ENCODE data around the gene STXBP6. TPM values are rescaled to one million over a fixed set of nuclear protein-coding genes. Genes with fewer than 3 reads are reported as not detected.

Gene STXBP6
- total RNA-seq, 1 experiment from 2014 or later = 5.3 TPM

DNA sequence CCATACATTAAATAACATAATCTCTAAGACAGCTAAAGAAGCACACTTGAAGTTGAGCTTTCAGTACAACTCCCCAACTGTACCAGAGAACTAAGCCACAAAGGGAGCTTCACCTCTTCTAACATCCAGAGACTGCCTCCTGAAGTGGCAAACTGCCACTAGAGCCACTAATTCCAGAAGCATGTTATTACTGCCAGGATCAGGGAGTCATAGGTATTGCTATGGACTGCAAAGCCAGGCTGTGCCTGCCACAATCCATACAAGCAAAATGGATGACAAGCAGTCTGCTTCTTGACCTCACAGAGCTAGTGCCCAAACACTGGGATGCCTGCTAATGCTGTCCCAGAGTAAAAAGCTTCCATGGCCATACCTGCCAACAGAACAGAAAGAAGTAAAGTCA, 160.1 kb downstream of the STXBP6 start:
- CTCF ChIA-PET = no interaction called here
- no peaks in the 10 kb centered on the region for H3K9me3 ChIP-seq (ENCODE audit: low read depth, low read length, poor library complexity, severe bottlenecking)
- TF ChIP-seq, protein P1, sequence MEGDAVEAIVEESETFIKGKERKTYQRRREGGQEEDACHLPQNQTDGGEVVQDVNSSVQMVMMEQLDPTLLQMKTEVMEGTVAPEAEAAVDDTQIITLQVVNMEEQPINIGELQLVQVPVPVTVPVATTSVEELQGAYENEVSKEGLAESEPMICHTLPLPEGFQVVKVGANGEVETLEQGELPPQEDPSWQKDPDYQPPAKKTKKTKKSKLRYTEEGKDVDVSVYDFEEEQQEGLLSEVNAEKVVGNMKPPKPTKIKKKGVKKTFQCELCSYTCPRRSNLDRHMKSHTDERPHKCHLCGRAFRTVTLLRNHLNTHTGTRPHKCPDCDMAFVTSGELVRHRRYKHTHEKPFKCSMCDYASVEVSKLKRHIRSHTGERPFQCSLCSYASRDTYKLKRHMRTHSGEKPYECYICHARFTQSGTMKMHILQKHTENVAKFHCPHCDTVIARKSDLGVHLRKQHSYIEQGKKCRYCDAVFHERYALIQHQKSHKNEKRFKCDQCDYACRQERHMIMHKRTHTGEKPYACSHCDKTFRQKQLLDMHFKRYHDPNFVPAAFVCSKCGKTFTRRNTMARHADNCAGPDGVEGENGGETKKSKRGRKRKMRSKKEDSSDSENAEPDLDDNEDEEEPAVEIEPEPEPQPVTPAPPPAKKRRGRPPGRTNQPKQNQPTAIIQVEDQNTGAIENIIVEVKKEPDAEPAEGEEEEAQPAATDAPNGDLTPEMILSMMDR (conservative IDR thresholded peaks at IDR 0.05; ENCODE audit: low read depth, low read length) = no peak
- TF ChIP-seq EZH2 (IDR thresholded peaks at IDR 0.05; ENCODE audit: borderline replicate concordance, low read depth, low read length, poor library complexity, severe bottlenecking) = no peak
- POLR2A ChIA-PET (ENCODE audit: low non-redundant PET) = no interaction called here
- H3K4me3 ChIP-seq (ENCODE audit: low read depth, low read length, poor library complexity, severe bottlenecking) = no peak overlapping the region
- no peaks in the 10 kb centered on the region for H3K4me1 ChIP-seq (ENCODE audit: insufficient read depth, low read length, poor library complexity, severe bottlenecking)
- H3K36me3 ChIP-seq (ENCODE audit: insufficient read depth, low read length, poor library complexity, severe bottlenecking) = no peaks in the 10 kb centered on the region
- H3K27me3 ChIP-seq (replicated peaks; ENCODE audit: insufficient read depth, low read depth, low read length, poor library complexity) = no peaks in the 10 kb centered on the region
- no peak overlapping the region for H3K27ac ChIP-seq (ENCODE audit: low read depth, low read length, poor library complexity, severe bottlenecking)
- intact Hi-C loops (cut with micrococcal nuclease; ENCODE audit: unreplicated experiment) = no loop called here
- BruUV-seq (replicated peaks) = no TSS peak
- no peak for DNase-seq (ENCODE audit: low spot score)

DNA sequence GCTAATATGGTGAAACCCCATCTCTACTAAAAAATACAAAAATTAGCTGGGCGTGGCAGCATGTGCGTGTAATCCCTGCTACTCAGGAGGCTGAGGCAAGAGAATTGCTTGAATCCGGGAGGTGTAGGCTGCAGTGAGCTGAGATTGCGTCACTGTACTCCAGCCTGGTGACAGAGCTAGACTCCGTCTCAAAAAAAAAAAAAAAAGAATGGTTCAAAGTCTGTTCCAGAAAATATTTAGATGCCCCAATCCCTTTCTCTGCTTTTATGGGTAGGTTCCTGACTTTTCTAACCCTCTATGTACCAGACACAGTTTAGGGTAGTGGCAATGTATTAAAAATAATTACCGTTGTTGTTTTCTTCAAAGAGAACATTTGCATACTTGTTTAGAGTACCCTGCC, 161.4 kb downstream of the STXBP6 start:
- no peak for DNase-seq (ENCODE audit: low spot score)
- Histone ChIP-seq H3K36me3 (ENCODE audit: insufficient read depth, low read length, poor library complexity, severe bottlenecking) (no peaks in the 10 kb centered on the region), H3K9me3 (ENCODE audit: low read depth, low read length, poor library complexity, severe bottlenecking) (no peaks in the 10 kb centered on the region), H3K4me1 (ENCODE audit: insufficient read depth, low read length, poor library complexity, severe bottlenecking) (no peaks in the 10 kb centered on the region), H3K4me3 (ENCODE audit: low read depth, low read length, poor library complexity, severe bottlenecking) (no peak overlapping the region), H3K27ac (ENCODE audit: low read depth, low read length, poor library complexity, severe bottlenecking) (no peak overlapping the region), H3K27me3 (replicated peaks; ENCODE audit: insufficient read depth, low read depth, low read length, poor library complexity) (no peaks in the 10 kb centered on the region)
- ChIA-PET POLR2A (ENCODE audit: low non-redundant PET) (no interaction called here), CTCF (no interaction called here)
- BruUV-seq (replicated peaks) = no TSS peak
- TF ChIP-seq, protein P1 (conservative IDR thresholded peaks at IDR 0.05; ENCODE audit: low read depth, low read length) = no peak
- no peak for TF ChIP-seq EZH2 (IDR thresholded peaks at IDR 0.05; ENCODE audit: borderline replicate concordance, low read depth, low read length, poor library complexity, severe bottlenecking)
- intact Hi-C loops (cut with micrococcal nuclease; ENCODE audit: unreplicated experiment) = no loop called here

DNA sequence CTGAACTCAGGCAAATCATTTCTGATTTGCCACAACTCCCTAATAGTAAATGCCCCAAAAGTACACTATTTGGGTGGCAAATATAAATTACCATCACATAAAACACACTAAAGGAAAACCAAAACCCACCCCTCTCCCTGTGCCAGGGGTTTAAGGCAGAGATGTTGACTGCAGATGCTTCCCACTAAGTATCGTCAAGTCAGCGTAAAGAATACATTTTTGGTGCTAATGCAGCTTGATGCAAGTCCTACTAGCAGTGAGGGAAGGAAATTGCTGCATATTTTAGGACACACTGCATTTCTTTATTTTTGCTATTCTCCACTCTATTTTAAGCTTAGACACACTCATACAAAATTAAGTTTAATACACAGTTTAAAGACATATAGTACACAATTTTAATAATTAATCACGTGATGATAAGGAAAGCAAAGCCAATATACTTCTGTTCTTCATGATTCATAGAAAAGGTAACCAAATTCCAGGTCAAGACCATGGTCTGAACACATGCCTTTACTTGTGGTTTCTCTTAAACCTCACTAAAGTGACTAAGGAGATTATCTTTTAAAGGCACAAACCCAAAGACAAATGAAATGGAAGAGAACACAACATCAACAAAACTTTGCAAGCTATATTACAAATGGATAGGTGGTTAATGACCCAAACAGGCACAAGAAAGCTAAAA, 162.2 kb downstream of the STXBP6 start:
- ChIA-PET POLR2A (ENCODE audit: low non-redundant PET) (no interaction called here), CTCF (no interaction called here)
- no peak for DNase-seq (ENCODE audit: low spot score)

More for the DNA sequence above, 162.2 kb downstream of the STXBP6 start:
- H3K4me3 ChIP-seq (ENCODE audit: low read depth, low read length, poor library complexity, severe bottlenecking) = no peak overlapping the region
- no peaks in the 10 kb centered on the region for H3K4me1 ChIP-seq (ENCODE audit: insufficient read depth, low read length, poor library complexity, severe bottlenecking)
- BruUV-seq (replicated peaks) = no TSS peak
- no peaks in the 10 kb centered on the region for H3K9me3 ChIP-seq (ENCODE audit: low read depth, low read length, poor library complexity, severe bottlenecking)
- no peak for TF ChIP-seq EZH2 (IDR thresholded peaks at IDR 0.05; ENCODE audit: borderline replicate concordance, low read depth, low read length, poor library complexity, severe bottlenecking)
- TF ChIP-seq, protein P1 (conservative IDR thresholded peaks at IDR 0.05; ENCODE audit: low read depth, low read length) = no peak
- intact Hi-C loops (cut with micrococcal nuclease; ENCODE audit: unreplicated experiment) = no loop called here
- H3K36me3 ChIP-seq (ENCODE audit: insufficient read depth, low read length, poor library complexity, severe bottlenecking) = no peaks in the 10 kb centered on the region
- no peak overlapping the region for H3K27ac ChIP-seq (ENCODE audit: low read depth, low read length, poor library complexity, severe bottlenecking)
- H3K27me3 ChIP-seq (replicated peaks; ENCODE audit: insufficient read depth, low read depth, low read length, poor library complexity) = no peaks in the 10 kb centered on the region
